DOHH2 (cell line): ENCODE data around the gene AKR1C8.

Experiments used
- H3F3A ChIP-seq: fragments of 200-600 bp; sonication (generic), shearing (Covaris generic); 2 replicates; pipeline ENCODE4 v1.6.0; 2016; ENCODE audit warnings: antibody characterized with exemption, mild to moderate bottlenecking; ENCODE audit not compliant: control insufficient read depth, insufficient read depth
- H3K27ac ChIP-seq: fragments of 200-600 bp; sonication (generic); 2 replicates; pipeline ENCODE4 v1.5.1; 2014; ENCODE audit warnings: low read depth, mild to moderate bottlenecking, low read length, moderate library complexity
- H3K27me3 ChIP-seq: fragments of 200-600 bp; sonication (generic); 2 replicates; pipeline ENCODE4 v1.6.1; 2014; ENCODE audit warnings: mild to moderate bottlenecking, low read length, mixed read lengths; ENCODE audit not compliant: control insufficient read depth
- H3K36me3 ChIP-seq: fragments of 200-600 bp; sonication (generic); 2 replicates; pipeline ENCODE4 v1.6.1; 2014; ENCODE audit warnings: mild to moderate bottlenecking, low read length, moderate library complexity, mixed read lengths; ENCODE audit not compliant: control insufficient read depth
- H3K4me1 ChIP-seq: fragments of 200-600 bp; sonication (generic); 2 replicates; pipeline ENCODE4 v1.6.1; 2014; ENCODE audit warnings: mild to moderate bottlenecking, low read length, mixed read lengths; ENCODE audit not compliant: control insufficient read depth
- H3K4me2 ChIP-seq: fragments of 200-600 bp; sonication (generic); 2 replicates; pipeline ENCODE4 v1.6.0; 2014; ENCODE audit warnings: mild to moderate bottlenecking, low read length, moderate library complexity
- H3K4me3 ChIP-seq: fragments of 200-600 bp; sonication (generic); 2 replicates; pipeline ENCODE4 v1.5.1; 2014; ENCODE audit warnings: mild to moderate bottlenecking, low read length, mixed read lengths
- H3K79me2 ChIP-seq: fragments of 200-600 bp; sonication (generic); 2 replicates; pipeline ENCODE4 v1.6.1; 2014; ENCODE audit warnings: mild to moderate bottlenecking, low read length, mixed read lengths; ENCODE audit not compliant: control insufficient read depth
- H3K9me2 ChIP-seq: fragments of 200-600 bp; sonication (generic); replicated peaks from 2 replicates; pipeline ENCODE4 v1.6.1; 2014; ENCODE audit warnings: mild to moderate bottlenecking, low read length, mixed read lengths; ENCODE audit not compliant: control insufficient read depth
- H3K9me3 ChIP-seq: fragments of 200-600 bp; sonication (generic); 2 replicates; pipeline ENCODE4 v1.6.1; 2014; ENCODE audit warnings: antibody characterized with exemption, low read length, mixed read lengths; ENCODE audit not compliant: control insufficient read depth, insufficient read depth
- H4K20me1 ChIP-seq: fragments of 200-600 bp; sonication (generic); 2 replicates; pipeline ENCODE4 v1.6.0; 2014; ENCODE audit warnings: low read depth, mild to moderate bottlenecking, antibody characterized with exemption, low read length, moderate library complexity; ENCODE audit not compliant: control insufficient read depth, insufficient read depth
- CTCF ChIP-seq: fragments of 200-600 bp; sonication (generic); IDR thresholded peaks from one replicate; pipeline ENCODE4 v1.5.1; 2014; ENCODE audit warnings: antibody characterized with exemption, mild to moderate bottlenecking, low read depth, low read length; ENCODE audit not compliant: poor library complexity, severe bottlenecking
- EZH2phosphoT487 ChIP-seq: fragments of 200-600 bp; sonication (generic); IDR thresholded peaks from 2 replicates; pipeline ENCODE4 v1.6.1; 2017; ENCODE audit warnings: borderline replicate concordance, mild to moderate bottlenecking, antibody characterized with exemption, low read length, moderate library complexity, mixed read lengths

AKR1C8 gene

DNA sequence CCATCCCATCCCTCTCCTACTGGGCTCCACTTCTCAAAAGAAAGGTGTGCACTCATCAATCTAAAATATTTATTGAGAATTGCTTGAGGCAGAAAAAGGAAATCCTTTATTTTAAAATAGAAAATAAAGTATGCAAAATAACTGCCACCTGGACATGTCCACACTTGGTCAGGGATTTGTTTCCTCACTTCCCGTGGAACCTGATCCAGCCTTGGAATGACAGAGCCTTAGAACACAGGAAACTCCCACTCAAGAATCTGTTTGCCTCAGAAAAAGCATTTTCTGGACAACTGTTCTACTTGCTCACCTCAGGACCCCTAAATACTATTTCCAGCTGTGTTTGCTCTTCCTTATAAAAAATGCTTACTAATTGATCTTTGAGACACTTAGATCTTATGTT, 29.0 kb downstream of the AKR1C8 start:
- H3F3A ChIP-seq: no peaks in the 10 kb centered on the region

DNA sequence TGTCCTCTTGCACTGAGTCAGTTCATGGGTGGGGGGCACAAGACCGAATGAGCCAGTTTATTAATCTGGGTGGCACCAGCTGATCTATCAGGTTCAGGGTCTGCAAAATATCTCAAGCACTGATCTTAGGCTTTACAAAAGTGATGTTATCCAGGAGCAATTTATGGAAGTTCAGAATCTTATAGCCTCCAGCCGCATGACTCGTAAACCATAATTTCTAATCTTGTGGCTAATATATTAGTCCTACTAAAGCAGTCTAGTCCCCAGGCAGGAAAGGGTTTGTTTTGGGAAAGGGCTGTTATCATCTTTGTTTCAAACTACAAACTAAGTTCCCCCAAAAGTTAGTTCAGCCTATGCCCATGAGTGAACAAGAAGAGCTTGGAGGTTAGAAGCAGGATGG, 33.9 kb downstream of the AKR1C8 start:
- no peaks in the 10 kb centered on the region for H3K9me2 ChIP-seq
- no peaks in the 10 kb centered on the region for H3K79me2 ChIP-seq
- no peaks in the 10 kb centered on the region for H3K27me3 ChIP-seq
- no peaks in the 10 kb centered on the region for H3K4me1 ChIP-seq
- no peak overlapping the region for H3K4me3 ChIP-seq
- H4K20me1 ChIP-seq: no peaks in the 10 kb centered on the region
- H3K9me3 ChIP-seq: no peaks in the 10 kb centered on the region
- TF ChIP-seq EZH2phosphoT487: no peak
- no peak for TF ChIP-seq CTCF
- H3K4me2 ChIP-seq: no peak overlapping the region
- H3K36me3 ChIP-seq: no peaks in the 10 kb centered on the region
- H3F3A ChIP-seq: no peaks in the 10 kb centered on the region
- H3K27ac ChIP-seq: no peak overlapping the region

More for the DNA sequence above, 29.0 kb downstream of the AKR1C8 start:
- Histone ChIP-seq H3K4me3 (no peak overlapping the region), H3K9me3 (no peaks in the 10 kb centered on the region), H3K27ac (no peak overlapping the region), H3K36me3 (no peaks in the 10 kb centered on the region), H3K79me2 (no peaks in the 10 kb centered on the region), H3K9me2 (no peaks in the 10 kb centered on the region), H3K4me1 (no peaks in the 10 kb centered on the region), H4K20me1 (no peaks in the 10 kb centered on the region), H3K4me2 (no peak overlapping the region), H3K27me3 (no peaks in the 10 kb centered on the region)
- no peak for TF ChIP-seq CTCF
- no peak for TF ChIP-seq EZH2phosphoT487

DNA sequence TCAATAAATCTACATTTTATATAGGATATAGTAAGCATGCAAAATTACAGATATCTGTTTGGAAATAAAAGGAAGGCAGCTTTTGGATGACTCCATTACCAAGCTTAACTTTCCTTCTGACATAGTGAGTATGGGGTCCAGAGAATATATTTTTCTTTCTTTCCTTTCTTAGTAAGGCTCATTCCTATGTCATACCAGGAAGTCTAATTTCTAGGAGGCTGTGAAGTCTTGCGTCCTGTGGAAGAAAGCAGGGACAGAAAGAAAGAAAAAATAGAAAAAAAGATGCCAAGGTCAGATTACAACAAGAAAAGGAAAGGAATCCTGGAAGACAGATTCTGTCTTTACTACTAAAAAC, 36.3 kb downstream of the AKR1C8 start:
- TF ChIP-seq CTCF (no peak), EZH2phosphoT487 (no peak)
- Histone ChIP-seq H3K4me2 (no peak overlapping the region), H3F3A (no peaks in the 10 kb centered on the region), H3K36me3 (no peaks in the 10 kb centered on the region), H3K27me3 (no peaks in the 10 kb centered on the region), H3K79me2 (no peaks in the 10 kb centered on the region), H4K20me1 (no peaks in the 10 kb centered on the region), H3K4me3 (no peak overlapping the region), H3K4me1 (no peaks in the 10 kb centered on the region), H3K9me3 (no peaks in the 10 kb centered on the region), H3K27ac (no peak overlapping the region), H3K9me2 (no peaks in the 10 kb centered on the region)
